ENCODE results near the gene NENF. TPM values are rescaled to one million over a fixed set of nuclear protein-coding genes. Genes with fewer than 3 reads are reported as not detected.
"Not testable (repeated sequence)": the region's sequence is repeated elsewhere in the genome, so short reads cannot be mapped to it uniquely, and the experiment has no call there.

Gene NENF
- 106 TPM for total RNA-seq
- long read RNA-seq, transcript NENF-204 (3 exons, 845 nt): minor isoform, 8 of 179 reads
- long read RNA-seq, transcript NENF-201 (4 exons, 949 nt): major isoform, 164 of 179 reads
- long read RNA-seq, partial matches to known transcripts: 4 of 179 reads
- long read RNA-seq, other reads (novel, unspliced or antisense): 2 of 179 reads

DNA sequence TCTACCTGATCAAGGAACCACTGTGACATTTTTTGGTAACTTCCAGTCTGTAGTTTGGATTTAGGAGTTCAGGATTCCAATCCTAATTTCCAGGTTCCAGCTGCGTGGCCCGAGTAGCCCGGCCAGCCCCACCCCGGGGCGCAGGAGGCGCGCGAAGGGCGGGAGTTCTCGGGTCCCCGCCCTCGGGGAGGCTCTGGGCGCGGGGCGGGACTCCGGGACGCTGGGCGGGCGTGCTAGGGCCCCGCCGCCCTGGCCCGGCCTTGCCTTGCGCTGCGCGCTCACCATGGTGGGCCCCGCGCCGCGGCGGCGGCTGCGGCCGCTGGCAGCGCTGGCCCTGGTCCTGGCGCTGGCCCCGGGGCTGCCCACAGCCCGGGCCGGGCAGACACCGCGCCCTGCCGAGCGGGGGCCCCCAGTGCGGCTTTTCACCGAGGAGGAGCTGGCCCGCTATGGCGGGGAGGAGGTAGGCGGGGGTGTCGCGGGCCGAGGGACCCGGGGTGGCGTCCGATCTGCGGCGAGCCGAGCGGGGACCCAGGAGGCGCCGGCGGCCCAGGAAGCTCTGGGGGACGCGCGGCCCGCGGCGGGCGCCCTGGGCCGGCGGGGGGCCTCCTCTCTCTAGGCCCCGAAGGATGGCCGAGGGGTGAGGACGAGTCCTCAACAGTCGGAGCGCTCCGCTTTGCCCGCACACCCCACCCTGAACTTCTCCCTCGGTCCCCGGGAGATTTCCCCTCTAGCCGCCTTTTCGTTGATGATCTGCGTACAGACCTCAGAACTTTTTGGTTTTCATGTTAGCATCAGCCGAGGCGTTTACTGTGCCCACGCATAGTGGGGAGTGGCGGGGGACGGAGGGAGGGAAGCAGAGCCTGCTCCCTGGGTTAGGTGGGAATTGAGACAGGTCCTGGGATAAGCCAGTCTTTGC, at the start of gene NENF:
NENF (plus strand) TSS at position 260 of the 916 bp plus-strand sequence; CDS start at position 284, 24 bp downstream.
- DNase-seq (peak; percentile 92), ATAC-seq (ENCODE audit: poor library complexity) (peak; percentile 100)
- intact Hi-C loops (cut with DNase I): no loop called here

DNA sequence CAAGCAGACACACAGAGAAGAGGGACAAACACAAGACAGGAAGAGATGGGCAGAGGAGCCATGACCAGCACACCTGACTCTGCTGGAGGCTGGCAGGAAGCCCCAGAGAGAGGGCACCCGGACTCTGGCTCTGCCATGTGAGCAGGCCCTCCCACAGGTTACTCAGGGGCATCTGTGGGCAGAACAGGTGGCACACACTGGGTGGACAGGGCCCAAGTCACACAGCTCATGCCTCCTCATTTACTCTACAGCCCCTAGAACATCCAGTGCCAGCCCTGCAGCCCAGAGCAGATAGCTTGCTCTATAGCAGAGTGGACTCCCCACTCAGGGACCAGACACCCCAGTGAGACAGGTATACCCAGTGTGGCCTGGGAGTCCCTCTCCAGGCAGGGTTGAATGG, 46.7 kb upstream of the NENF start:
- intact Hi-C loops (cut with DNase I): no loop called here
- no peak for ATAC-seq (ENCODE audit: poor library complexity)
- DNase-seq: no peak

DNA sequence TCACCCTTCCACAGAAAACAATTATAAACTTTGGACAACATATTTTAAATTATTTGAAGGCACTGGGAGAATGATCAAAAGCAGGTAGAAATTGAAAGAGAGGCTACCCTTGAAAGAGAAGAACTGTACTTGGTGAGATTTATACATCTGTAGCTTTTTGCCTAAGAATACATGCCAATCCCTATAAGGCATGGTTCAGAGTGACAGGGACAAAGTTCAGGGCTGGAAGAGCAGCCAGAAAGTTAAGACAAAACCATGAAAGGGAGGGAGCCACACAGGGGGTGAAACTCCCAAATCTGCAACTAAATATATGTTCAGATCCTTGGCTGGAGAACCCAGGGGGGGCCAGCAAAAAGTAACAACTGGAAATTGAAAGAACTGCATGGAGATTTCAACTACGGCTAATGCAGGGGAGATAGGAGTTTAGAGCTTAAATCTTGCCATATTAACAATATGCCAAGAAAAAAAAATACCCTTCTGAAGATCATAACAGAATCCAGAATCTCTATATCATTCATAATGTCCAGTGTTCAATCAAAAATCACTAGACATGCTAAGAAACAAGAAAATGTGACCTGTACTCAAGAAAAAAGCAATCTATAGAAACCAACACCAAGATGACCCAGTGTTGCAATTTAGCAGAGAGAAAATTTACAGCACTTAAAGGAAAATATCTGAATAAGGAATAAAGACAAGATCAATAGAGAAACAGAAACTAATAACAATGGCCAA, 43.6 kb upstream of the NENF start:
- no peak for ATAC-seq (ENCODE audit: poor library complexity)
- no peak for DNase-seq
- intact Hi-C loops (cut with DNase I): no loop called here

DNA sequence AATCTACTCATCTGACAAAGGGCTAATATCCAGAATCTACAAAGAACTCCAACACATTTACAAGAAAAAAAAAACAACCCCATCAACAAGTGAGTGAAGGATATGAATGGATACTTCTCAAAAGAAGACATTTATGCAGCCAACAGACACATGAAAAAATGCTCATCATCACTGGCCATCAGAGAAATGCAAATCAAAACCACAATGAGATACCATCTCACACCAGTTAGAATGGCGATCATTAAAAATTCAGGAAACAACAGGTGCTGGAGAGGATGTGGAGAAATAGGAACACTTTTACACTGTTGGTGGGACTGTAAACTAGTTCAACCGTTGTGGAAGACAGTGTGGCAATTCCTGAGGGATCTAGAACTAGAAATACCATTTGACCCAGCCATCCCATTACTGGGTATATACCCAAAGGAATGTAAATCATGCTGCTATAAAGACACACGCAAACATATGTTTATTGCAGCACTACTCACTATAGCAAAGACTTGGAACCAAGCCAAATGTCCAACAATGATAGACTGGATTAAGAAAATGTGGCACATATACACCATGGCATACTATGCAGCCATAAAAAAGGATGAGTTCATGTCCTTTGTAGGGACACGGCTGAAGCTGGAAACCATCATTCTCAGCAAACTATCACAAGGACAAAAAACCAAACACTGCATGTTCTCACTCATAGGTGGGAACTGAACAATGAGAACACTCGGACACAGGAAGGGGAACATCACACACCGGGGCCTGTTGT, 36.9 kb upstream of the NENF start:
- ATAC-seq (ENCODE audit: poor library complexity); DNase-seq; intact Hi-C loops (cut with DNase I): not testable (repeated sequence)

DNA sequence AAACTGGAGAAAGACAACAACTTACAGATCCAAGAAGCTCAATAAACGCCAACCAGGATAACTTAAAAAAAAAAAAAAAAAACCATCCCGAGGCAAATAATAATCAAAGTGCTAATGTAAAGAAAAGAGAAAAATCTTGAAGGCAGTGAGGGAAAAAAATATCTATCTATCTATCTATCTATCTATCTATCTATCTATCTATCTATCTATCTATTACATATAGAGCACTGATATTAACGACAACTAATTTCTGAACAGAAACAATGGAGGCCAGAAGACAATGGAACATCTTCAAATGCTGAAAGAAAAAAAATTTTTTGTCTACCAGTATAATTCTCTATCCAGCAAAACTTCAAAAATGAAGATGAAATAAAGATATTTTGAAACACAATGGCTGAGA, 36.1 kb upstream of the NENF start:
- DNase-seq (no peak), ATAC-seq (ENCODE audit: poor library complexity) (no peak)
- intact Hi-C loops (cut with DNase I): no loop called here

DNA sequence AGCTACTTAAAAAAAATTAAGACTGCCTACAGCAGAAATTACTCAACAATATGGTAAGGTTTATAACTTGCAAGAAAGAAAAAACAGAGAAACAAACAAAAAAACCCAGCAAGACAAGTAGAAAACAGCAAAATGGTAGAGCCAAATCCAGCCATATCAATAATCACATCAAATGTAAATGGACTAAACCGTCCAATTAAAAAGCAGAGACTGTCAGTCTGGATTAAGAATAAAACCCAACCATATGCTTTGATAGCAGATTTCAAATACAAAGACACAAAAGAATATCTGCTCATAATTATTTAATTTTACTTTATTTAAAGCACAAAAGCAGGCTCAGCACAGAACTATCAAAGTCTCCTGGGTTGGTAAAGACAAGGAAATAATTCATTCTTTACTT, 35.5 kb upstream of the NENF start:
- no peak for DNase-seq
- intact Hi-C loops (cut with DNase I): no loop called here
- ATAC-seq (ENCODE audit: poor library complexity): no peak

DNA sequence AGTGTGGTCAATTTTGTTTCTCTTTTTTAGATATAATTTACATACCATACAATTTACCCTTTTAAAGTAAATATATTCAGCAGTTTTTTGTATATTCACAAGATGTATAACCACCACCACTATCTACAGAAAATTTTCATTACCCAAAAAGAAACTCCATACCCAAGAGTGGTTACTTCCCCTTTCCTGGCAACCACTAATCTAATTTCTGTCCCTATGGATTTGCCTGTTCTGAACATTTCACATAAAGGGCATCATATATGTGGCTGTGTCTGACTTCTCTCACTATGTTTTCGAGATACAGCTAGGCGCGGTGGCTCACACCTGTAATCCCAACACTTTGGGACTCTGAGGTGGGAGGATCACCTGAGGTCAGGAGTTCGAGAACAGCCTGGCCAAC, 31.7 kb upstream of the NENF start:
- intact Hi-C loops (cut with DNase I): no loop called here
- no peak for DNase-seq
- no peak for ATAC-seq (ENCODE audit: poor library complexity)

DNA sequence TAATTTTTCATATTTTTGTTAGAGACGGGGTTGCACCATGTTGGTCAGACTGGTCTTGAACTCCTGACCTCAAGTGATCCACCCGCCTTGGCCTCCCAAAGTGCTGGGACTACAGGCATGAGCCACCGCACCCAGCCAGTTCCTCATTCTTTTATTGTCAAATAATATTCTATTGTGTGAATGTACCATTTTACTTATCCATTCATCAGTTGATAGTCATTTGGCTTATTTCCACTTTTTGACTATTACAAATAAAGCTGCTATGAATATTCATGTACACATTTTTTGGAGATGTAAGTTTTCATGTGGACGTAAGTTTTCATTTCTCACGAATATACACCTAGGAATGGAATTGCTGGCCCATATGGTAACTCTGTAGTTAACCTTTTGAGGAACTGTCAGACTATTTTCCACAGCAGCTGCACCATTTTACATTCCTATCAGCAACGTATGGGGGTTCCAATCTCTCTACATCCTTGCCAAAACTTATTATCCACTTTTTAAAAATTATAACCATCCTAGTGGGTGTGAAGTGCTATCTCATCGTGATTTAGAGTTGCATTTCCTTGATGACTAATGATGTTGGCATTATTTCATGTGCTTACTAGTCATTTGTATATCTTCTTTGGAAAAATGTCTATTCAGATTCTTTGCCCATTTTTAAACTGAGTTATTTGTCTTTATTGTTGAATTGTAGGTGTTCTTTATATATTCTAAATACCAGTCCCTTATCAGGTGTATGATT, 30.7 kb upstream of the NENF start:
- intact Hi-C loops (cut with DNase I): no loop called here
- ATAC-seq (ENCODE audit: poor library complexity): no peak
- no peak for DNase-seq

DNA sequence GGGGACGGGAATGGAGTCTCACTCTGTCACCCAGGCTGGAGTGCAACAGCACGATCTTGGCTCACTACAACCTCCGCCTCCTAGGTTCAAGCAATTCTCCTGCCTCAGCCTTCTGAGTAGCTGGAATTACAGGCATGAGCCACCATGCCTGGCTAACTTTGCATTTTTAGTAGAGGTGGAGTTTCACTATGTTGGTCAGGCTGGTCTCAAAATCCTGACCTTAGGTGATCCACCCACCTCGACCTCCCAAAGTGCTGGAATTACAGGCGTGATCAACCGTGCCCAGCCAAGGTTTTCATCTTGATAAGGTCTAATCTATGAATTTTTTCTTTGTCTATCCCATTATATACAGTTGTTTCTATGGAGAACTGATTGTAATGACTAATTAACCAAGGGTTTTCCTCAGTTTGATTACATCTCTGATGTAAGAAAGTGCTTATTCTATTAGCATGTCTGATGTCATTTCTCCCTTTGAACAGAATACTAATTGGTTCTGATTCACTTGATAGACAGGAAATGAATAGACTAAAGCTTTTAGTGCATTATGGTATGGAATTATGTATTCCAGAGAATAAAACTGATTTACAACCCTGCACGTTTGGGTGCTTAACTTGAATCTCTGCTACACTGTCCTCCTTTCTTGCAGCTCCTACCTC, 29.9 kb upstream of the NENF start:
- intact Hi-C loops (cut with DNase I): no loop called here
- ATAC-seq (ENCODE audit: poor library complexity) (no peak), DNase-seq (no peak)

DNA sequence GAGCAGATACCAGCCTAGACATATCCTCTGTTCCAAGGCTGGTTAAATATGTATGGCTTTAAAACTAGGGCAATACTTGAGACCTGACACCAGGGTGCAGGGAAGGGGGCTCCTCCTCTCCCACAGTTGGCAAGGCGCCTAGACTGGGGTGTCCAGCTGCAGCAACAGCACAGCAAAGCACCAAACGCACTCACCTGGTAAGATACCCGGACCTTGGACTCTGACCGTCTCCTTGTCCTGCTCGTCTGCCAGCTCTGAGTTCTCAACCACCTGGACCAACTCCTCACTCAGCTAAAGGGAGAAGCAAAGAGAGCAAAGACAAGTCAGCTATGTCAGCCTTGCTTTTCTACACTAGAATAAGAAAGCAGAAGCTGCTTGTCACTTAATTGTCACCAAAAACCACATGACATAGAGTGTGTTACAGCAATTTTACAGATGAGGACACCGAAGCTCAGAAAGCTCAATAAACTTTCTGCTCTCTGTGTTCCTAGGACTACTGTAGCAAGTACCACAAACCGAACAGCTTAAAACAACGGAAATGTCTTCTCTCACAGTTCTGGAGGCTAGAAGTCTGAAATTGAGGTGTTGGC, 22.4 kb upstream of the NENF start:
- intact Hi-C loops (cut with DNase I): no loop called here
- no peak for DNase-seq

DNA sequence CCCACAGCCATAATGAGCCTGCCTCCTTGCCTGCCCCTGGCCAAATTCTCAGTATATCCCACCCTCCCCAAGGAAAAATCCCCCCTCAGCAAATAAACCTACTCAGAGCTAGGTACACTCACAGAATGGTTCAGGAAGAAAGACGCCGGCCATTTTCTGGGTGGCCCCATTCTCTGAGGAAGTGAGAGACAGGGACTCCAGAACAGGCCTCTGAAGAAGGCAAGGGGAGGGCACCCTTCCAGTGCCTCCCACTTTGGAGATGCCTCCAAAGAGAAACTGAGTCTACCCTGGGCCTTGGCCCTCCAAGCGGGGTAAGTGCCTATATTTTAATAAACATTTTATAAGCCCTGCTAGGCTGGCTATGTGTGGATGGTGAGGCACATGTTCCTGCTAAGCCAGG, 20.3 kb upstream of the NENF start:
- intact Hi-C loops (cut with DNase I): no loop called here
- DNase-seq: no peak
- no peak for ATAC-seq (ENCODE audit: poor library complexity)

More for the DNA sequence above, 22.4 kb upstream of the NENF start:
- no peak for ATAC-seq (ENCODE audit: poor library complexity)

DNA sequence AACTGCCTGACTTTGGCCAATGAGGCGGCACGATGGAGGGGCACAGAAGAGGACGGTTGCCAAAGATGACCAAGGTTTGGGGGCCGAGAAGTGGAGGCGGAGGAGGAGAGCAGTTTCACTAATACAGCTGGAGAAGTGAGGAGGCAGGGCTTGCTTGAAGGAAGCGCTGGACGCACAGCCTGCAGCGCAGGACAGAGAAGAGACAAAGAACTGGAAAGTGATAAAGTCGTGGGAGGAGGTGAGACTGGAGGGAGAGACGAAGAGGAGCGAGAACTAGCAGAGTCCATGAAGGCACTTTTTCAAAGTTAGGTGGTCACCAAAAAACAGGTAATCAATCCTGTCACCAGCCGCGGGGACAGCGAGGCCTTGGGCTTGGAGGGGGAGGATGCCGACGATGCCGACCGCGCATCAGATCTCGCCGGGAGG, 18.8 kb upstream of the NENF start:
- no peak for ATAC-seq (ENCODE audit: poor library complexity)
- intact Hi-C loops (cut with DNase I): no loop called here

DNA sequence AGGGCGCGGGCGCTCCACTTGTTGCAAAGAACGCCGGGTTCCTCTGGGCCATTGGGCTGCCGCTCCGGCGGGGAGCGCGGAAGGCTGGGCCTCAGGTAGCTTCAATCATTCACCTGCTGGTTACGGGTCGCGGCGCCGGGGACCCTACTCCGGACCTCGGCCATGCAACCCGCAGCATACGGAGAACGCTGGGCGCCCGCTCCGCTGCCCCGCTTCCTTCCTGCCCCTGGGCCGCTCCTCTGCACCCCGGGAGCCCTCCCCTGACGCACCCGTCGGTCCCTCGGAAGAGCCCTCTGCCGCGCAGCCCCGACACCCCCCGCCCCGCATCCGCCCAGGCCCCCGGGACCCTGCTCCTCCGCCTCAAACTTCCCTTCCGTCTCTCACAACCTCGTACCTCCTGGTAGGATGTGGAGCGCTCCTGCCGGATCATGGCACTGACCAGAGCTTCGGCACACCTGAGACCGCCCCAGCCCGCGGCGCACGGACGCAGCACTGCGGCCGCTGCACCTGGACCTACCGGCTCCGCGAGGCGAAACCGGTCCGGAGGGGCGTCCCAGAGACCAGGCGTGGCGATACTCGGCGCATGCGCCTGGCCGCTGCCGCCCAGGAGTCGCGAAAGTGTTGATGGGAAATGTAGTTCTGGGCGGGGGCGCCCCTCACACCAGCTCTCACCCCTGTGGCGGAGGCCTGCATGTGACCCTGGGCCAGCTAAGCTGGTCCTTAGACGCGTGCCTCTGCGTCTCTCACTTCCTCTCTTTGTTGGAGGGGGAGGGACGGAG, 18.2 kb upstream of the NENF start, which contains the start of gene PACC1:
PACC1 (minus strand) TSS at position 559 of the 779 bp plus-strand sequence; CDS start at position 430, 129 bp downstream.
- peak; percentile 94 for DNase-seq

More for the DNA sequence above, 18.8 kb upstream of the NENF start:
- DNase-seq: no peak

DNA sequence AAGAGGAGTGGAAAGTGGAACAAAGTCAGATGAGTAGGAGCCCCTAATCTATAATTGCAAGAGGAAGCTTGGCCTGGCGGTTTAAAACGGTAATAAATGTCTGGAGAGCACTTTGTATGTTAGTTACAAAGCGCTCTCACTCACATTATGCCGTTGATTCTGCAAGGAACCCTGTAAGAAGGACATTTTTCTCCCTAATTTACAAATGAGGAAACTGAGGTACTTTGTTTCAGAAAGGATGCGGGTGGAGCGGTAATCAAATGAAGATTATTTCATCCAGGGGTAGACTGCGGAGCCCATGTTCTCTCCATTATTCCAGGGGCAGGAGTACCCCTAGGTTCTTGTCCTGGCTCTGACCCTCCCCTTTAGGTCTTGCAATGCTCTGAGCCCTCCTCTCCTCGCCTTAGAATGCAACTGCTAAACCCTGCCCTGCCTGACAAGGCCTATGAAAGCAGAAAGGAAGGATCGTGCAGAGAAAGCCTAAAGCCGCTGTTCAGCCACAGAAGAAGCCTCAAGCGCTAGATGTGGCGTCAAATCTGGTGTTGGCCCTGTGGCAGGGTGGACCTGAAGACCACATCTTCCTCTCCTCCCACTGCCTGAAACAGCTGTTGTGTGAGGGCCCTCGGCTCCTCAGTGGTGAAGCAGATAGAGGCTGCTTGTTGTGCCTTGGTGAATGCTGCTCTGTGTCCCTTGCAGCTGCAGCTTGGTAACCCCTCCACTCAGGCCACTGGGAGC, 17.4 kb upstream of the NENF start:
- ATAC-seq (ENCODE audit: poor library complexity) (no peak), DNase-seq (no peak)
- intact Hi-C loops (cut with DNase I): no loop called here

More for the DNA sequence above, 18.2 kb upstream of the NENF start, which contains the start of gene PACC1:
- ATAC-seq (ENCODE audit: poor library complexity): peak; percentile 99
- intact Hi-C loops (cut with DNase I): no loop called here

DNA sequence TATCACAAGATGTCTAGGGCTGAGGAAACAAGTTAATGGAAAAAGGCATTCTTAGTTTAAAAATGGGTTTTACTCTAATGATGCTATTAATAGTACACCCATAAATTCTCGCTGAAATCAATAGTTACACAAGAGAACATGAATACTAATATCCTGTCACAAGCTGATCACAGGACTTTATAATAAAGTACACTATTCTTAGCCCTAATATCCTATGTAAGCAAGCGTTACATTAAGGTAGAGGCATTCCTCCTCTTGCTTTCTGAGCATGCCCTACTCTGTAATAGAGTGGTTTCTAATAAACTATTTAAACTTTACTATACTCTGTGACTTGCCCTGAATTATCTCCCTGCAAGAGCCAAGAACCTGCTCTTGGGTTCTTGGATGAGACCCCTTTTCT, 11.6 kb upstream of the NENF start:
- intact Hi-C loops (cut with DNase I): no loop called here
- DNase-seq (no peak), ATAC-seq (ENCODE audit: poor library complexity) (no peak)

DNA sequence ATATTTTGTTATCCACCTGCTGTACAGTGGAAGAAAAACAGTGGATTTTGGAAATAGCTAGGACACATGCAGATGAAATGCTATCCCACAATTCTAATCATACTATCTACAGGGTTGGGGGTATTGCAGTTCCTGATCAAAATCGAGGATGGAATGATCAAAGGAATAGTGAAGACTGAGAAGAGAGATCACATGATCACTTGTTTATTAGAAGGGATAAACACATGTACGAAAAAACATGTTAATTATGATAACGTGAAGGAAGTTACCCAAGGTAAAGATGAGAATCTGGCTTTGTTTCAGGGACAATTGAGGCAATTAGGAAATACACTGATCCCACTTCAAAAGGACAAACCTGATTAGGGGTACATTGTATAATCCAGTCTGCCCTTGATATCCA, 8.8 kb upstream of the NENF start:
- ATAC-seq (ENCODE audit: poor library complexity) (no peak), DNase-seq (no peak)
- intact Hi-C loops (cut with DNase I): no loop called here

All from Right ventricle myocardium superior (tissue), 1 donor.